Naive thymus-derived CD4-positive, alpha-beta T cell (primary cell): ENCODE measurements around the gene MICAL2. TPM values are rescaled to one million over a fixed set of nuclear protein-coding genes. Genes with fewer than 3 reads are reported as not detected.

Experiments used
- ATAC-seq: fragments of 150-1000 bp; cut with Tn5 transposase; 2 replicates; pipeline ENCODE4 v1.10.0; 2021; ENCODE audit warnings: mild to moderate bottlenecking, moderate library complexity
- CTCF ChIA-PET: fragments of 350-600 bp; sonication (Branson Sonifier 250); formaldehyde crosslinking; loops from one replicate; lab custom pipeline; 2021; ENCODE audit warnings: antibody characterized with exemption; lab: Charles Lee
- POLR2A ChIA-PET: fragments of 350-600 bp; sonication (Branson Sonifier 250); formaldehyde crosslinking; loops from one replicate; lab custom pipeline; 2021; ENCODE audit warnings: antibody characterized with exemption, inconsistent platforms; lab: Charles Lee
- DNase-seq, 9 donors: peaks; one replicate each; pipeline versions ENCODE4 v3.0.0 to v3.0.0-alpha.2; 2020 to 2022; ENCODE audit warnings: mixed read lengths in 1 of 9
- H3K27ac ChIP-seq: one replicate; pipeline ENCODE4 v1.7.0; 2013; ENCODE audit warnings: mild to moderate bottlenecking, low read depth, low read length, moderate library complexity
- H3K27me3 ChIP-seq, 2 donors: one replicate each; pipeline ENCODE4 v1.7.0; 2013; ENCODE audit warnings: low read length in 2 of 2, mild to moderate bottlenecking in 2 of 2, moderate library complexity in 2 of 2; ENCODE audit not compliant: control insufficient read depth in 2 of 2, insufficient read depth in 2 of 2
- H3K36me3 ChIP-seq, 3 experiments: 1 replicate in 2 of 3; 2 replicates in 1 of 3; pipeline ENCODE4 v1.7.0; 2013; ENCODE audit warnings: low read length in 3 of 3, mild to moderate bottlenecking in 3 of 3, moderate library complexity in 1 of 3; ENCODE audit not compliant: insufficient read depth in 3 of 3, control insufficient read depth in 2 of 3
- H3K4me1 ChIP-seq, 2 donors: one replicate each; pipeline ENCODE4 v1.7.0; 2013; ENCODE audit warnings: low read length in 2 of 2, mild to moderate bottlenecking in 2 of 2, moderate library complexity in 1 of 2; ENCODE audit not compliant: control insufficient read depth in 2 of 2, insufficient read depth in 2 of 2
- H3K4me3 ChIP-seq: 2 replicates; pipeline ENCODE4 v1.7.0; 2013; ENCODE audit warnings: mild to moderate bottlenecking, low read length
- H3K9me3 ChIP-seq, 3 experiments: 1 replicate in 2 of 3; 2 replicates in 1 of 3; pipeline ENCODE4 v1.7.0; 2013; ENCODE audit warnings: low read length in 3 of 3; ENCODE audit not compliant: control insufficient read depth in 2 of 3
- H3K27ac Mint-ChIP-seq, 9 donors: one replicate each; pipeline ENCODE4 v1.8.0; 2020 to 2022; ENCODE audit warnings: mixed read lengths in 9 of 9, mild to moderate bottlenecking in 8 of 9, moderate library complexity in 5 of 9, inconsistent platforms in 2 of 9
- H3K27me3 Mint-ChIP-seq, 5 donors: one replicate each; pipeline ENCODE4 v1.8.0; 2021 to 2022; ENCODE audit warnings: mixed read lengths in 5 of 5, mild to moderate bottlenecking in 1 of 5
- H3K36me3 Mint-ChIP-seq, 5 donors: one replicate each; pipeline ENCODE4 v1.8.0; 2020 to 2022; ENCODE audit warnings: mixed read lengths in 5 of 5, mild to moderate bottlenecking in 3 of 5, inconsistent platforms in 1 of 5
- H3K4me1 Mint-ChIP-seq, 7 donors: one replicate each; pipeline ENCODE4 v1.8.0; 2020 to 2022; ENCODE audit warnings: mixed read lengths in 7 of 7, mild to moderate bottlenecking in 3 of 7, inconsistent platforms in 1 of 7
- H3K4me3 Mint-ChIP-seq, 10 donors: one replicate each; pipeline ENCODE4 v1.8.0; 2020 to 2022; ENCODE audit warnings: mild to moderate bottlenecking in 10 of 10, mixed read lengths in 10 of 10, moderate library complexity in 6 of 10, inconsistent platforms in 2 of 10
- H3K9me3 Mint-ChIP-seq, 11 donors: one replicate each; pipeline ENCODE4 v1.8.0; 2020 to 2022; ENCODE audit warnings: mixed read lengths in 11 of 11, mild to moderate bottlenecking in 4 of 11, inconsistent platforms in 1 of 11, moderate library complexity in 1 of 11
- intact Hi-C, 2 donors: fragments of 100-400 bp; cut with micrococcal nuclease; formaldehyde crosslinking; loops; one replicate each; pipeline ENCODE4 v1.15.1; 2023
- polyA plus RNA-seq, 2 donors: library from polyadenylated mRNA; unstranded; fragments of 300-500 nt; fragmentation: Illumina TruSeq; gene quantifications; one replicate each; pipeline ENCODE4 v1.2.3, GENCODE V29; 2021
- total RNA-seq, 6 experiments: library from RNA in 5 of 6; stranded (reverse) in 5 of 6; gene quantifications; 1 replicate in 5 of 6; 2 replicates in 1 of 6; pipeline ENCODE4 v1.2.3 and lab custom pipeline; 2021 to 2026

The MICAL2 gene
- total and polyA plus RNA-seq, 7 experiments from 2014 or later, result 1.1 to 112 (median 7.6) TPM

GRCh38 chr11:12157241-12157661 is 46.9 kb downstream of the MICAL2 start:
- CTCF ChIA-PET, result interaction anchor here (1.3 to 1.5 kb wide), 2 partner anchors 71 to 79 kb away, joined by 3 read pairs; no protein-coding TSS in a partner anchor
- ATAC-seq (peak; percentile 36), DNase-seq (no peak)
- Histone ChIP-seq H3K27ac (no peak overlapping the region), H3K4me1 (peaks cover 15% of the 10 kb centered on the region in 2 donors), H3K4me3 (no peak overlapping the region), H3K27me3 (no peaks in the 10 kb centered on the region), H3K36me3 (no peaks in the 10 kb centered on the region), H3K9me3 (no peaks in the 10 kb centered on the region)
- Mint-ChIP-seq H3K27ac (peak overlapping the region in 5 of 9 donors; percentile 15 to 86 (median 46)), H3K9me3 (peaks cover 0 to 2% (median 0%) of the 10 kb centered on the region in 11 donors), H3K36me3 (peaks cover 0 to 21% (median 0%) of the 10 kb centered on the region in 5 donors), H3K27me3 (no peaks in the 10 kb centered on the region), H3K4me1 (peaks cover 15 to 87% (median 22%) of the 10 kb centered on the region in 7 donors), H3K4me3 (peak overlapping the region in 2 of 10 donors; percentile 23 to 51)
- intact Hi-C loops, result loop anchor here (1.0 to 2.0 kb wide), 4 partner anchors 17 to 79 kb away; no protein-coding TSS in a partner anchor
- POLR2A ChIA-PET, result interaction anchor here (0.8 kb wide), 2 partner anchors 14 to 38 kb away, joined by 3 to 5 read pairs; no protein-coding TSS in a partner anchor

GRCh38 chr11:12158909-12159308 is 48.5 kb downstream of the MICAL2 start:
- Histone ChIP-seq H3K4me3 (no peak overlapping the region), H3K27ac (no peak overlapping the region), H3K4me1 (peaks cover 12 to 15% of the 10 kb centered on the region in 2 donors), H3K9me3 (no peaks in the 10 kb centered on the region), H3K36me3 (no peaks in the 10 kb centered on the region), H3K27me3 (no peaks in the 10 kb centered on the region)
- ATAC-seq, result no peak
- Mint-ChIP-seq H3K27me3 (no peaks in the 10 kb centered on the region), H3K4me3 (no peak overlapping the region), H3K36me3 (peaks cover 0 to 14% (median 0%) of the 10 kb centered on the region in 5 donors), H3K27ac (peak overlapping the region in 2 of 9 donors; percentile 60 to 73), H3K4me1 (peaks cover 11 to 88% (median 18%) of the 10 kb centered on the region in 7 donors), H3K9me3 (no peaks in the 10 kb centered on the region)
- intact Hi-C loops, result no loop called here
- DNase-seq, result no peak
- CTCF ChIA-PET, result no interaction called here
- POLR2A ChIA-PET, result no interaction called here

- H3K27me3 ChIP-seq, result no peaks in the 10 kb centered on the region
- Mint-ChIP-seq H3K9me3 (no peaks in the 10 kb centered on the region), H3K27me3 (no peaks in the 10 kb centered on the region), H3K4me1 (peaks cover 11 to 89% (median 18%) of the 10 kb centered on the region in 7 donors), H3K36me3 (peaks cover 0 to 19% (median 0%) of the 10 kb centered on the region in 5 donors), H3K4me3 (peak overlapping the region in 1 of 10 donors; percentile 21), H3K27ac (peak overlapping the region in 2 of 9 donors; percentile 60 to 68)
- peaks cover 12 to 15% of the 10 kb centered on the region in 2 donors for H3K4me1 ChIP-seq
- peak; percentile 78 for ATAC-seq
- ChIA-PET CTCF (no interaction called here), POLR2A (no interaction called here)
- no peak overlapping the region for H3K4me3 ChIP-seq
- intact Hi-C loops, result no loop called here
- no peak overlapping the region for H3K27ac ChIP-seq
- no peaks in the 10 kb centered on the region for H3K36me3 ChIP-seq
- H3K9me3 ChIP-seq, result no peaks in the 10 kb centered on the region
- DNase-seq, result no peak
Measured at GRCh38 chr11:12159351-12160099, 49.1 kb downstream of the MICAL2 start.

GRCh38 chr11:12160231-12160630 is 49.8 kb downstream of the MICAL2 start:
- no peaks in the 10 kb centered on the region for H3K9me3 Mint-ChIP-seq

GRCh38 chr11:12160680-12161079 is 50.3 kb downstream of the MICAL2 start:
- Histone ChIP-seq H3K27me3 (no peaks in the 10 kb centered on the region), H3K9me3 (no peaks in the 10 kb centered on the region), H3K4me1 (peaks cover 12 to 15% of the 10 kb centered on the region in 2 donors), H3K36me3 (no peaks in the 10 kb centered on the region), H3K27ac (no peak overlapping the region), H3K4me3 (no peak overlapping the region)
- Mint-ChIP-seq H3K27me3 (no peaks in the 10 kb centered on the region), H3K4me1 (peaks cover 11 to 79% (median 18%) of the 10 kb centered on the region in 7 donors), H3K27ac (peak overlapping the region in 2 of 9 donors; percentile 29 to 41), H3K4me3 (no peak overlapping the region), H3K36me3 (peaks cover 0 to 18% (median 0%) of the 10 kb centered on the region in 5 donors), H3K9me3 (no peaks in the 10 kb centered on the region)
- ChIA-PET POLR2A (no interaction called here), CTCF (interaction anchor here (0.6 kb wide), 1 partner anchor 24 kb away, joined by 3 read pairs; no protein-coding TSS in a partner anchor)
- intact Hi-C loops, result no loop called here
- DNase-seq (peak in 1 of 9 donors; percentile 13), ATAC-seq (no peak)

More at GRCh38 chr11:12160231-12160630, 49.8 kb downstream of the MICAL2 start:
- Mint-ChIP-seq H3K27me3 (no peaks in the 10 kb centered on the region), H3K4me3 (no peak overlapping the region), H3K36me3 (peaks cover 0 to 18% (median 0%) of the 10 kb centered on the region in 5 donors), H3K27ac (peak overlapping the region in 3 of 9 donors; percentile 23 to 41 (median 29)), H3K4me1 (peaks cover 11 to 83% (median 18%) of the 10 kb centered on the region in 7 donors)
- Histone ChIP-seq H3K27me3 (no peaks in the 10 kb centered on the region), H3K4me3 (no peak overlapping the region), H3K36me3 (no peaks in the 10 kb centered on the region), H3K9me3 (no peaks in the 10 kb centered on the region), H3K27ac (no peak overlapping the region), H3K4me1 (peaks cover 12 to 15% of the 10 kb centered on the region in 2 donors)
- no peak for ATAC-seq
- intact Hi-C loops, result no loop called here
- DNase-seq, result peak in 1 of 9 donors; percentile 12
- POLR2A ChIA-PET, result no interaction called here
- CTCF ChIA-PET, result no interaction called here

- no peak for DNase-seq
- Histone ChIP-seq H3K4me3 (no peak overlapping the region), H3K4me1 (peaks cover 12 to 15% of the 10 kb centered on the region in 2 donors), H3K9me3 (no peaks in the 10 kb centered on the region), H3K36me3 (no peaks in the 10 kb centered on the region), H3K27ac (no peak overlapping the region), H3K27me3 (no peaks in the 10 kb centered on the region)
- ATAC-seq, result no peak
- Mint-ChIP-seq H3K27me3 (no peaks in the 10 kb centered on the region), H3K27ac (no peak overlapping the region), H3K4me1 (peaks cover 11 to 74% (median 14%) of the 10 kb centered on the region in 7 donors), H3K4me3 (no peak overlapping the region), H3K36me3 (peaks cover 0 to 17% (median 0%) of the 10 kb centered on the region in 5 donors), H3K9me3 (no peaks in the 10 kb centered on the region)
- intact Hi-C loops, result no loop called here
- ChIA-PET POLR2A (no interaction called here), CTCF (interaction anchor here (0.6 kb wide), 1 partner anchor 24 kb away, joined by 3 read pairs; no protein-coding TSS in a partner anchor)
Measured at GRCh38 chr11:12161137-12161536, 50.7 kb downstream of the MICAL2 start.
